ENCODE results near the gene SLC14A1. TPM values are rescaled to one million over a fixed set of nuclear protein-coding genes. Genes with fewer than 3 reads are reported as not detected.

Gene SLC14A1
- not detected in 2 replicates for total RNA-seq
- 0.09 TPM for polyA plus RNA-seq (2012)

DNA sequence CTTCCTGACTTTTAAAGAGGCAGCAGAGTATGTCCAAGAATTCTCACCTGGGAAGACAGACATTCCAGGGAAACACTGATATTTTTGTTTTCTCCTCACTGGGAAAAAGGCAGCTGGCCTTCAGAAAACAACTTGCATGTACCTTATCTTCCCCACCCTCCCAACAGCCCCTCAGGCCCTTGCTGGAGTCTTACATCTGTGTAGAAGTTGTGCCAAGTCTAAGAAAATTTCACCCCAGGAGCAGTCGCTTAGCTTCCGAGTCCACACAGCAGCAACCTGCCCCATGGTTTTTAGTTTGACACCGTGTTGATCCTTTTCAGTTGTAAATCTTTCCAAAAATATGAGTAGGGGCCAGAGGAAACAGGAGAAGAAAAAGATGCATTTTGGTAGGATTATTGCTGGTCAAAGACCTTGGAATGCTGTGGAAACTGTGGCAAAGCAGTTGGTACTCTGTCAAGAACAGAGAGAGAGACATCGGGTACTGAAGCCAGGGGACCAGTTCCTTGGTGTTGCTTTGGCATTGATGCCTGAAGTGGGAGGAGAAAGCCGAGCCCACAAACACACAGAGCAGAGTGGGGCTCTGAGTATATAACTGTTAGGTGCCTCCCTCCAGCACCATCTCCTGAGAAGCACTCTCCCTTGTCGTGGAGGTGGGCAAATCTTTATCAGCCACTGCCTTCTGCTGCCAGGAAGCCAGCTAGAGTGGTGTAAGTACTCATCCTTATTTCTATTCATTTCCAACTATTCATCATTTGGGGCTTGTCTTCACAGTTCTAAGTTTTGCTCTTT is at the start of gene SLC14A1:
SLC14A1 (plus strand) TSS at position 615 of the 789 bp plus-strand sequence. CDS start 6,140 bp downstream, outside the sequence.
- no peak for DNase-seq (ENCODE audit: low read depth)

DNA sequence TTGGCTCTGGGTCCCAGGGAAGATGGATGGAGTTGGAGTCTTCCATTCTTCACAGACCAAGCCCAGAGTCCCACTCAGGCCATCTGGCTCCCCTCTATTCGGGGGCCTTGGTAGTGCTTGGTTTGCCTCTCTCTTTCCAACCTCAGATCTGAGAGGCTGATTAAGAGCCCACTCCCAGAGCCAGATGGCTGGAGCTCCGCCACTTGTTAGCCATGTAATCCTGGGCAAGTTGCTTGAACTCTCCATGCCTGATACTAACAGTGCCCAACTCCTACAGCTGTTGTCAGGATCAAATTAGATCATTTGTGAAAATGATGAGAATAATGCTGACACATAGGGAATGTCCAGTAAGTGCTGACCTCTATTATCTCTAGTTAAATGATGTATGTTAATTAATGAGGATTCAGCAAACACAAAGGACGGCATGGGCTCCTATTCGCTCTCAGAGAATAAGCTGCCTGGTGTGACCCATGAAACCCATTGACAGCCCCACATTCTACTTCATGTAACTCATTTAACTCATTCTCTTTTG is 46.6 kb upstream of the SLC14A1 start:
- DNase-seq (ENCODE audit: low read depth): peak; percentile 44

DNA sequence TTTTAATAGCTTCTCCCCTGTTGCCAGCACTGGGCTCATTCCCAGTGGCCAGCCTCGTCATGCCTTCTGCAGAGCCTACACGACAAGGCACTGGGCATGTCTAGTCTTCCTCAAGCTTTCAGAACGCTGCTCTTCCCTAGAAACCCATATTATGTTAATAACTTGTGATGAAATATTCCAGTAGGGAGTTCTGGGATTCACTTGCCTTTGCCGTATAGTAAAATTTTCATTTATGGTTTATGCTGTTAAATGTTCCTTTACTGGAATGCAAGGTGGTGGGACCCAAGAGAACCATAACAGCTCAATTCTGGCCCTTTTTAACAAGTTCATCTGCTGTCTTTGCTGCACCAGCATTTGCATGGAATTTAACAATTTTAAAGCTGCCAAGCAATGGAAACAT is 45.5 kb upstream of the SLC14A1 start:
- DNase-seq (ENCODE audit: low read depth): no peak

DNA sequence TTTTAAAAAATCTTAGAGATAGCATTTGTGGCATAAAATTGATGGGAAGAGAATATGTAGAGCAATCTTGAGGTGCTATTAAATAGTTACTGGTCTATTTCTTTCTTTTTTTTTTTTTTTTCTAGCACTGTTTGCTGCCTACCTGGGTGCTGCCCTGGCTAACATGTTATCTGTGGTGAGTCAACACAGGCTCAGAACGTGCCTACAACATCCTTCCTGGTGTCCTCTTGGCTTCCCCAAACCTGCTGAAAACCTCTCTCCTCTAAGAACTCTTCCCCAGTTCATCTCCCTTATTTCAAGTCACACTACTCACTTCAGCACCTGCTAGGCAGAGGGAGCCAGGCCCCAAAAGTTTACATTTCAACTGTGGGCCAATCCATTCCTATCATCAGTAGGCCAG is 45.1 kb upstream of the SLC14A1 start:
- no peak for DNase-seq (ENCODE audit: low read depth)

DNA sequence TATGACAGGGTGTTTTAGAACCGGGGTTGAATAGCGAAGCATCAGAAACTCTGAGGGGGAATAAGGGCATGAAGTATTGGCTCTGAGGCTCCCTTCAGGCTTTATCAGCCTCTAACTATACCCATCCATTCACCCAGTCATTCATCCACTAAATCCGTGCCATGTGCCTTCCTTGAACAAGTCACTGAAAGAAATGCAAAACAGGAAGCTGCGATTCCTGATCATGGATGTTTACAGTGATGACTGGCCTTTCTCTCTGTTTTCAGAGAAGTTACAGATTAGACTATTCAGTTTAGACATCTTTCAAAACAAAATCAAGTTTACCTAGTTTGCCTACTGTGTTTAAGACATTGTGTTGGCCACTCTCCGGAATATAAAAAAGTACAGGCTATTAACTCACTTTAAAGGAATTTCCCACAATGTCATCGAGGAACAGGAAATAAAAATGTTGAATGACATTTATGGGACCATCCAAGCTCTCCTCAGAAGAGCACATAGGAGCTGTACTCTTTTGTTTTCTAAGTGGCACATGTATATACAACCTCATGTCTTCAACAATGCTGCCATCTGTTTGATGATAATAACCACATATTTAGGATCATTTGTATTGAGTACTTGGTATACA is 43.8 kb upstream of the SLC14A1 start:
- no peak for DNase-seq (ENCODE audit: low read depth)

DNA sequence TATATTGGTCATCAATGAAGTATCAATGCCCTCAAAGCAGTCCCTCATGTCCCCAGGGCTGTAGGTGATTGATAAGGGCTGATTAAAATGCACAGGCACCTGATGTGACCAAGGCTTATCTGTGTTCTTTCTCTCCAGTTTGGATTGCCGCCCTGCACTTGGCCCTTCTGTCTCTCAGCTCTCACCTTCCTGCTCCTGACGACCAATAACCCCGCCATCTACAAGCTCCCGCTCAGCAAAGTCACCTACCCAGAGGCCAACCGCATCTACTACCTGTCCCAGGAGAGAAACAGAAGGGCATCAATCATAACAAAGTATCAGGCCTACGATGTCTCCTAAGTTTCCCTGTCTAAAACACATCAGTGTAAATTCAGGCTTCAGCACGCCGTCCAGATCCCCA is 41.8 kb upstream of the SLC14A1 start:
- no peak for DNase-seq (ENCODE audit: low read depth)

DNA sequence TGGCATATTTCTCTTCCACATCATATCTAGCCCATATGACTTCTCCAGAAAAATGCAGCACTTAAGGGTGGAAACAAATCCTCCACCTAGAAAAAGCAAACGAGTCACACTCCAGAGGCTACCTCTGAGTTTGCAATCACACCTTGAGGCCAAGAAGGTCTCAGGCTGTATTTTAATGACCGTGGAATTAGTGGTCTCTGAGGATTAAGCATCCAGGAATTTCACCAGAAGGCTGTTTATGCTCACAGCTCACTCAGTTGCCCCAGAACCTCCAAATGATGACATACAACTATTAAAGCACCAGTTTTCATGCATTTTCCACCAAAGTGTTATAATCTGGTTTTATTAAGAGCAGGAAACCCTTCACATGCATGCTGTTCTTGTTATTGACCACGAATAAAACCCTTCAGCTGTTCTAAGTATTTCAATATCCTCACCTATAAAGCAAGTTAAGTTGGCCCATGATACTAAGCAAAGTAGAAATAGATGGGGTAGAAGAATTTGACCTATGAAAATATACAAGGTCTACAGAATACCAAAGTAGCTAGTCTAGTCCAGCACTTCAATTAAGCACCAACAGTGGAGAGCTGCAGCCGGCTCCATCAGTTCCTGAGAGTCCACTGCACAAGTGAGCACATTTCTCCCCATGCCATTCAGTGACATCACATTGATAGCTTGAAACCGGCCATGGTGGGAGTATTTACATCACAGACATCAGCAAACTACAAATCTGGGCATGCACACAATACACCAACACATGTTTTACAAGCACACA is 39.5 kb upstream of the SLC14A1 start:
- DNase-seq (ENCODE audit: low read depth): no peak

DNA sequence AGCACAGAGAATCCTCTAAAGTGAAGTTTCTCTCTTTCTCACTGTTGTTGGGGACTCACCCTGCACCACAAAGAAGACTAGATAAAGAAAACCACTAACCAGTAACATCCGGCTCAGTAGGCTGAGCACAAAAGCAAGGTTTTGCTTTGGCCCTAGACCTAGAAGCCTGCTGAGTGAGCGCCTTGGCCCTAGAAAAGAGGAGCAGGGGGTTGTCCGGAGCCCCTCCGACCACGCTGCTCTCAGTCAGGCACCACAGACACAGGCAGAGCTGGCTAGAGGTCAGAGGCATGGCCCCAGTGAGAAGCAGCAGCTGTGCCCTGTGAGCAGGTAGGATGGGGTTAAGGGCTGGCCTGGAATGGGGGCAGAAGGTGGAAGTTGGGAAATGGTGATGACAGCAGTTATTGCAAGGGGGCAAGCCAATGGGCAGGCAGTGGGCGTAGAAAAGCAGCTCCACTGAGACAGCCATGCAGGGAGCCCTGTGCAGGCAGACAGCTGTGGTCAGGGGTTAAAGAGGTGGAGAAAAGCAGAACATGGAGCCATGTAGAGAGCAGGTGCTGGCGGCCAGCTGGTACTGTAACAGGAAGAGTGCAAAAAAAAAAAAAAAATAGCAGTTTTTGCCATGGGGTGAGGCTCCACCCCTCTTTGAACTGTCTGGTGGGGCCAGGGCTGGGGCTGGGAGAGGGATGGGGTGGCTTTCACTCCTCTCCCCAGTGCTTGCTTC is 36.9 kb upstream of the SLC14A1 start:
- peak; percentile 63 for DNase-seq (ENCODE audit: low read depth)

DNA sequence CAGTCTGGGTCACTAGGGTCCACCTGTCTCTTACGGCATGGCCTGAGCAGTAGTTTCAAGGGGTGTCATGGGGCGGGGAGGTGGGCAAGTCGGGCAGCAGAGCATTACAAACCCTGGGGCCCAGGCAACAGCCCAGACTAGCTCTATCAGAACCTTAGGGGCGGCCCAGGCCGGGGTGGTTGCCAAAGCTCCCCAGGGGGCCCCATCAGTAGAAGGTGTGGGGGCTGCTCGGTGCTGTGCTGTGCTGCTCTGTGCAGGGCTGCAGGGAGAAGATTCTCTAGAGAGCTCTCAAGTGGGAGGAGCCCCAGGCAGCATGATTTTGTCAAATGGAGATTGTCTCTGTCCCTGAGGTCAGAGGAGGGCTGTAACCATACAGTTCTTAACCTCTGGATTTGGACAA is 36.4 kb upstream of the SLC14A1 start:
- no peak for DNase-seq (ENCODE audit: low read depth)

DNA sequence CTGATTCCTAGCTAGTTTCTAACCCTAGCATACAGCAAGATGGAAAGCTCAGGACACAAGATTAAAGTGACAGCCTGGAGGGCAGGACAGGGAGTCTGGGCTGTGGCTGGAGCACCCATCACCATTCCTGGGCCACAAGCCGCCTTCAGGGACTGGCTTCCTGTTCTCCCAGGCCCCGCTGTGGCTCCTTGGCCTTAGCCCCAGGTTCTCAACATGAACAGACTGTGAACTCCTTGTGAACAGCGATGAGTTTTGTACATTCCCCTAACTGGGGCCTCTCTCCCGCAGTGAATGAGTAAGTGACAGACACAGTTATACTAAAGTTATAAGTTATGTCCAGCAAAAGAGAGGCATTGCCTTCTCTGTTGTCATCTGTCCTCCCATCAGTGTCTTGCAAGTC is 35.9 kb upstream of the SLC14A1 start:
- DNase-seq (ENCODE audit: low read depth): no peak

DNA sequence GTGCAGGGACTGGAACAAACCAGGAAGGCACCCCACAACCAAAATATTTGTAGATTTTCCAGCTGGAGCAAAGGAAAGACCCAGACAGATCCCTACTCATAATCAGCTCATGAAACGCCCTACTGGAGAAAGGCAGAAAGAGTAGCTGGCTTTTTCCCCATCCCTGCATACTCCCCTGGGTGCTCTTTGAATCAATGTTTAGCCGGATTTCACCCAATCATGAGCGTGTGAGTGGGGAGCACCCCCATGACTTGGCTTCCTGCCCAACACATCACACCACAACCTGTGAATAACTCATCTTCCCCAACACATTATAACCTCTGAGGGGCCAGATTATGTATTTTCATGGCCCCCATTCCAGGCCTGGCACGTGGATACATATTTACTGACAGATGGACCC is 35.1 kb upstream of the SLC14A1 start:
- no peak for DNase-seq (ENCODE audit: low read depth)

DNA sequence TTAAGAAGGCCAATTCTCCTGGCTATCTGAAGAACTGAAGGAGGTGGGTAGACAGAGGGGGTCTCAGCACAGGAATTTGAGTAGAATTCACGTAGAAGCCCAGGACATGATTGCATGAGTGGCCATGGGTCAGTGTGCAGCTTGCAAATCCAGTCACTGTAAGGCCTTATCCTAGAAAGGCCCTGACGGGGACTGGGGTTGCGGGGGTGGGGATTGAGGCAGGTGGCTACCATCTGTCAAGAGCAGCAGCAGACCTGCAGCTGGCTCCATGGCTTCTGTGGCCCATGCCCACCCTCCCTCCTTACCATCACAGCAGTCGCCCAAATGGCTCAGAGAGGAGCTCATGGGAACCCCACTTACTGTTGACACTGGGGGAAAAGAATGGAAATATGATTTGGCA is 34.6 kb upstream of the SLC14A1 start:
- DNase-seq (ENCODE audit: low read depth): peak; percentile 61

DNA sequence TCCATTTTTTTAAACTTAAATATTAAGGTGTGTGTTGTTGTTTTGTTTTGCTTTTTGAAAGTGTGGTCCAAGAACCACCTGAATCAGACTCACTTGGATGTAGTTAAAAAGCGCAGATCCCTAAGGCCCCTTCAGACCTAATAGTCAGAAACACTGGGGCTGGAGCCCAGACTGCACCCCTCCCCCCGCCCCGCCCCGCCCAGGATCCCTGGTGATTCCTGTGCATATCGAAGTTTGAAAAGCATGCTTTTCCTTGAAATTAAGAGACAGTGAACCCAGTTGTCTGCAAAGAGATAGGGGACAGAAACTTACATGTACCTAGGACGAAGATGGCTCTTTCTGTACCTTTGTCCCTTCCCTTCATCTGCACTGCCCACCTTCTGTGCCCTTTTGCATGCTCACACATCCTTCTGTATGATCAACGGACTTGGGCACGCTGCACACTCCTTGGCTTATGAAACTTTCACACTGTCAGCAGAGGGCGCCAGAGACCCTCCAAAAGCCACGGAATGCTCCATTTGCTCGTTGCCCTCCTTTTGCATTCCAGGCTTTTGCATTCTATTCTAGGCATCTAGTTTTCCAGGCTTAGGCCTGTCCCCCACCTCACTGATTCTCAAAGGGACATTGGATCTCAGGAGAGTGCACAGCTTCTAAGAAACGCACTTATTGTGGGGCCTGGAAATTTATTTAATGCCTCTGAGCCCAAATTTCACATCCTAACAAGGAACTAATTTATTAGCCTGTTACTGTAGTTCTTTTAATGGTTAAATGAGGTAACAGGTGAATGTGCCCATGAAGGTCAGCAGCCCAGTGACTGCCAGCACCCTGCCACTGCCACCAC is 32.8 kb upstream of the SLC14A1 start:
- DNase-seq (ENCODE audit: low read depth): peak; percentile 86

DNA sequence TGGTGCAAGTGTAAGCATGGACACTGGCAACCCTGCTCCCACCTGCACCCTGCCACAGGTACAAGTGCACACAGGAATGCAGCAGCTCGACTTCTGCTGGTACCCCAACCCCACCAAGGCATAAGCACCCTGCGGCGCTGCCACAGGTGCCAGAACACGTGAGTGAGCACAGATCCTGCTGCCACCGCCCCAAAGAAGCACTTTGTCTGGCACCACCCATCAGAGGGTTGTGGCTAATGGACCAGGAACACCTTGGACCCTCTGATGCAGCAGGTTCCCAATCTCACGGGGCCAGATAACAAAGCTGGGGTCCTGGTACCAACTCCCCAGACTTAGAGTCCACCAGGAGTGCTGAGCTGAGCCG is 32.2 kb upstream of the SLC14A1 start:
- no peak for DNase-seq (ENCODE audit: low read depth)

DNA sequence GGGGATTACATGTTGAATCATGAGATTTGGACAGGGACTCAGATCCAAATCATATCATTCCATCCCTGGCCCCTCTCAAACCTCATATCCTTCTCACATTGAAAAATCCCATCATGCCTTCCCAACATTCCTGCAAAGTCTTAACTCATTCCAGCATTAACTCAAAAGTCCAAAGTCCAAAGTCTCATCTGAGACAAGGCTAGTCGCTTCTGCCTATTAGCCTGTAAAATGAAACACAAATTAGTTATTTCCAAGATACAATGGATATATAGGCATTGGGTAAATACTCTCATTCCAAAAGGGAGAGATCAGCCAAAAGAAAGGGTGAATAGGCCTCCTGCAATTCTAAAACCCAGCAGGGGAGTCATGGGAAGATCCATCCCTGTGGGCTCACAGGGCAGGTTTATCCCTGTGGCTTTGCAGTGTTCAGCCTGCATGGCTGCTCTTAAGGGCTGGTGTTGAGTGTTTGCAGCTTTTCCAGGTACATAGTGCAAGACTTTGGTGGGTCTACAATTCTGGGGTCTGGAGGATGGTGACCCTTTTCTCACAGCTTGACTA is 21.2 kb upstream of the SLC14A1 start:
- DNase-seq (ENCODE audit: low read depth): no peak

DNA sequence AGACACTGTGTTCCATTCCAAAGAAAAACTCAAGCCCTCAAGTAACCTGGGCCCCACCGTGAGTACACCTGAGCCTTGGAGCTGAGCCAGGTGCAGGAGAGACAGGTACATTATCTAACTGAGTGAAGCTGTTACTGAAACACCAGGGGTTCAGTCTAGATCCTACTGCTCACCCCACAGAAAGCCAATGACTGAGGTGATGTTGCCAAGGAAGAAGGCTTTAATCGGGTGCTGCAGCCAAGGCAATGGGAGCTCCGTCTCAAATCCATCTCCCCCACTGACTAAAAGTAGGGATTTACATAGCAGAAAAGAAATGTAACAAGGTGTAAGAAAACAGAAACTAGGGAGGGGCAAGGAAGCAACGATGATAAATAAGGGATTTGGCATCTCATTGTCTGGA is 15.2 kb upstream of the SLC14A1 start:
- DNase-seq (ENCODE audit: low read depth): no peak

DNA sequence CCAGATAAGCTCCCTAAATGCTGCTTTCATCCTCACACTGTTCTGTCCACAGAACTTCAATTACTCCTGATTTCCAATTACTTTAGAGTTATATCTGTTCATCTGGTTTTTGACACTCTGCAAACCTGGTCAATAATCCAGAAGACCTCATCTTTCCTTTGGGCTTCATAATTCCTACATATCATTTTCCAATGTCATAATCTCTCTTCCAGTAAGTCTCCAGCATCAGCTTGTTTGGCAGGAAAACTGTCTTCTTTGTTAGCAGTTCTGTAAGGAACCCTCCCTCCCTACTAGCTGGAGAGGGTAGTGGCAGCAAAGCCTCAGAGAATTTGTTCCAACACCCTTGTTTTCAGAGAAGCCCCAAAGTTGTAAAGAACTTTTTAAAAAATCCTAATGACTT is 11.9 kb upstream of the SLC14A1 start:
- no peak for DNase-seq (ENCODE audit: low read depth)

DNA sequence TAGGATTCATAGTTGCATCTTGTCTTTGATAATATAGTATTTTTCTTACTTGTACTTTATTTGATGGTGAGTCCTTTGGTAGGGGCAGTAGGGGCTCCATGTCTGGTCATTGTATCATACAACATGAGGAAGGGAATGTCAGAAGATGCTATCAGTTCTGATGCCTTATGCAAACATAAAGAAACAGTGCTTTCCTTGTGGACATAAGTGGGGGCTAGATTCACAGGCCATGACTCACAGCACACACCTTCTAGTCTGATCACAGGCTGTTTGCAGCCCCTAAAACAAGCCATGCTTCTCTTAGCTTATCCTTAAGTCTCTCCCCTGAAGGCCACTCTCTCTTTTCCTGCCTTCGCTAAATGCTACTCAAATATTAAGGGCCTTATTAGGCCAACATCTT is 10.7 kb upstream of the SLC14A1 start:
- DNase-seq (ENCODE audit: low read depth): no peak

DNA sequence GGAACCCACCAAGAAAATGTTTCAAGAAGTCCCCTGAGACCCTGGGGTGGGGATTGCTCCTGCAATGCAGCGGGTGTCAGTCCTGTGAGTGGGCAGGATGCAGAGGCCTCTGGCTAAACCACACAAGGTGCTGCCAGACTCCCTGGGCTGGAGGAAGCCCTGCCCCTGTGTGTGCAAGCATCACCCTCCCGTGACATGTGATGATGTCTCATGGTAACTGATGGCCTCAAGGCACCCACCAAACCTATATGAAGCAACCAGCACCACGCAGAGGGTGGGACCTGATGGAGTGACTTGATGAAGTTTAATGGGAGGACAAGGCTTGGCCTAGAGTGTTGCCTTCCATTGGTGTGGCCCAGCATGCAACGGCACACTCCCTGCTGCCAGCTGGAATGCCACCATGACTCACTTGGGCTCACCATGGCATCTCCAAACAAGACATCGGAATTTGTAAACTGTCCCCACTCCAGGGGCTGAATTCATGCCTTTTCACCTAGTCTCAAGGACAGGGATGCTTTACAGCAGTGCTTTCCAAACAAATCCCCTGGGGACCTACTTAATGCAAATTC is 8.7 kb upstream of the SLC14A1 start:
- DNase-seq (ENCODE audit: low read depth): peak; percentile 52

DNA sequence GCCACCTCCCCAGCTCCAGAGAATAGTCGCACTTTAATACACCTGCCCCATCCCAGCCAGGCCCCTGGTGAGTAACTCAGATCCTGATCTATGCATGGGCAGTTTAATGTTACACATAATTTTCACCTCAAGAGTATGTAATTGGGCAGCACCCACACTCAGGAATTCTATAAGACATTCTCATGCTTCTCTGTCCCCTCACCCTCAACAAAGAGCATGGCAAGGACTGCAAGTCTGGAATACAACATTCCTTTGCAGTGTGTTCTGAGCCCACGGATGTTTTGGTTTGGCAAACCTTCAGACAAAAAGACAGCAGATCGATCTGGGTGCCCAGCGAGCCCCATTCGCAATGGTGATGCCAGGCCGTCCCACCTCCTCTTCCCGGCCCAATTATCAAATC is 4.9 kb upstream of the SLC14A1 start:
- DNase-seq (ENCODE audit: low read depth): no peak
